HG02798 (cell line): ENCODE results near the gene TREX2.

Experiments used
- ATAC-seq: cut with Tn5 transposase; IDR thresholded peaks from one replicate; pipeline ENCODE4 v1.9.1; 2021; ENCODE audit warnings: mild to moderate bottlenecking; ENCODE audit not compliant: unreplicated experiment, poor library complexity

TREX2 gene

GRCh38 chrX:153394612-153395011 is 51.2 kb downstream of the TREX2 start:
- no peak for ATAC-seq
